ENCODE measurements around the gene MED29. TPM values are rescaled to one million over a fixed set of nuclear protein-coding genes. Genes with fewer than 3 reads are reported as not detected.
"Not testable (repeated sequence)": the region's sequence is repeated elsewhere in the genome, so short reads cannot be mapped to it uniquely, and the experiment has no call there.

The MED29 gene
- total RNA-seq, 2 experiments from 2014 or later = 32.3 to 34.5 TPM

DNA sequence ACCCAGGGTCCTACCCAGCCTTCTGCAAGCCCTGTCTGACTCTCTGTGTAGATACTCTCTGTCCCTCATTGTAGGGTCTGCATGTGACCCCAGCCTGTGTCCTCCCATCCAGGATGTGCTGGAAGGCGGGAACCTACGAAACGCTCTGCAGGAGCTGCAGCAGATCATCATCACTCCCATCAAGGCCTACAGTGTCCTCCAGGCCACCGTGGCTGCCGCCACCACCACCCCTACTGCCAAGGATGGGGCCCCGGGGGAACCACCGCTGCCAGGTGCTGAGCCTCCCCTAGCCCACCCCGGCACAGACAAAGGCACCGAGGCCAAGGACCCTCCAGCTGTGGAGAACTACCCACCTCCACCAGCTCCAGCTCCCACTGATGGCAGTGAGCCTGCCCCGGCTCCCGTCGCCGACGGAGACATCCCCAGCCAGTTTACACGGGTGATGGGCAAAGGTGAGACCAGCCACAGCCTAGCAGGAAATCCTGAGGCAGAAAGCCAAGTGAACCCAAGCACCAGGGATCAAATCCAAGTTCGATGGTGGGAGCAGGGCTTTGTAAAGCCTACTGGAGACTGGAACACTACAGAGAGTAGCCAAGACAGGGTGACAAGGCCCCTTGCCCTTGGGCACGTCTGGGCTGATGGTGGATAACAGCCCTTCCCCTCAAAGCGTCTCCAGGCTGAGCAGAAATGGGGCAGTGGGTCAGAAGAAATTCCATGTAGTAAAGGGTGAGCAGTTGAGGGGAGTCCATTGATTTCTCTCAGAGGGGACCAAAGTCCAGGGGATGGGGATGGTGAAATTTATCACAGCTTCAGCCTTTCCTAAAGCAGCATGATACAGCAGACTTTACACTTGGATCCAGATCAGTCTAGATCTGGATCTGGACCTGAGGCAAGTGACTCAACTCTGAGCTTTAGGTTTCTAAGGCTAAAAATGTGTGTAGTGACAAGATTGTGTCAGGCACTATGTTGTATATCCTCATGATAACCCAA, 13.5 kb upstream of the MED29 start:
- Mint-ChIP-seq H3K36me3 (ENCODE audit: low read depth) (peaks cover 49% of the 10 kb centered on the region), H3K27me3 (no peaks in the 10 kb centered on the region), H3K27ac (no peak overlapping the region), H3K9me3 (no peaks in the 10 kb centered on the region), H3K4me3 (no peak overlapping the region), H3K4me1 (no peaks in the 10 kb centered on the region)
- POLR2A ChIA-PET = interaction anchor here (0.7 kb wide), 1 partner anchor 24 kb away, joined by 3 read pairs; no protein-coding TSS in a partner anchor
- no peak for DNase-seq
- CTCF ChIA-PET = interaction anchor here (0.5 to 1.1 kb wide), 2 partner anchors 12 to 19 kb away, joined by 3 read pairs; no protein-coding TSS in a partner anchor

DNA sequence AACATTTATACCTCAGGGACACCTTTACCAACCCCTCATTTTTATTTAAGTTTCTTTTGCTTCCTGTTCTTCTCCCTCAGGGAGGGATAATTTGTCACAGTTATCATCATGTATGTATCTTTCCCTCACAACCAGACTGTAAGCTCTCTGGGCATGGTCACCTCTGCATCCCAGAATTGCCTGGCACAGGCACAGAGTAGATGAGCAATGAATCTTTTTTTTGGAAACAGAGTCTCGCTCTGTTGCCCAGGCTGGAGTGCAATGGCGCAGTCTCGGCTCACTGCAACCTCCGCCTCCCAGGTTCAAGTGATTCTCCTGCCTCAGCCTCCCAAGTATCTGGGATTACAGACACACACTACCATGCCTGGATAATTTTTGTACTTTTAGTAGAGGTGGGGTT, 11.8 kb upstream of the MED29 start:
- H3K4me3 Mint-ChIP-seq, H3K9me3 Mint-ChIP-seq, H3K27ac Mint-ChIP-seq, H3K27me3 Mint-ChIP-seq, CTCF ChIA-PET, DNase-seq, H3K4me1 Mint-ChIP-seq: not testable (repeated sequence)
- peaks cover 56% of the 10 kb centered on the region for H3K36me3 Mint-ChIP-seq (ENCODE audit: low read depth)
- POLR2A ChIA-PET = interaction anchor here (0.6 kb wide), 1 partner anchor 181 kb away, joined by 3 read pairs; no protein-coding TSS in a partner anchor

DNA sequence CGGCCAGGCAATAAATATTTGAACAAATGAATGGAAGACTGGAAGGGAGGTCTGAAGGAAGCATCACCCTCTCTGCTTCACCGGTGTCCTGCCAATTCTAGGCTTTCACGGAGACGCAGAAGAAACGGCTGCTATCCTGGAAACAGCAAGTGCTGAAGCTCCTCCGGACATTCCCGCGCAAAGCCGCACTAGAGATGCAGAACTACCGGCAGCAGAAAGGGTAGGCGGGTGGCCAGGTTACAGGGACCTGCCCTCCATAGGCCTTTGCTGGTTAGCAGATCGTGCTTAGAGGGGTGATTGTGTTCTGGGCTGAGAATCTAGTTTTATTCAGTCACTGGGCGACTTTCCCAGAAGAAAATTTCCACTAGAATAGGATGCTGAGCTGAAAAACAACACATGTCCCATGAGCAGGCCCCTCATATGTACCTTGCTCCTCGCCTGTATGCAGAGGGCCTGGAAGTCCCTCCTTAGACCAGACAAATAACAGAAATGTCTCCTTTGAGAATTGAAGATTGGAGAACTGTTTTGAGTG, 11.2 kb upstream of the MED29 start:
- ChIA-PET CTCF (no interaction called here), POLR2A (no interaction called here)
- H3K4me3 Mint-ChIP-seq = no peak overlapping the region
- DNase-seq = no peak
- H3K27ac Mint-ChIP-seq = no peak overlapping the region
- H3K4me1 Mint-ChIP-seq = no peaks in the 10 kb centered on the region
- no peaks in the 10 kb centered on the region for H3K27me3 Mint-ChIP-seq
- H3K9me3 Mint-ChIP-seq = no peaks in the 10 kb centered on the region
- H3K36me3 Mint-ChIP-seq (ENCODE audit: low read depth) = peaks cover 54% of the 10 kb centered on the region

DNA sequence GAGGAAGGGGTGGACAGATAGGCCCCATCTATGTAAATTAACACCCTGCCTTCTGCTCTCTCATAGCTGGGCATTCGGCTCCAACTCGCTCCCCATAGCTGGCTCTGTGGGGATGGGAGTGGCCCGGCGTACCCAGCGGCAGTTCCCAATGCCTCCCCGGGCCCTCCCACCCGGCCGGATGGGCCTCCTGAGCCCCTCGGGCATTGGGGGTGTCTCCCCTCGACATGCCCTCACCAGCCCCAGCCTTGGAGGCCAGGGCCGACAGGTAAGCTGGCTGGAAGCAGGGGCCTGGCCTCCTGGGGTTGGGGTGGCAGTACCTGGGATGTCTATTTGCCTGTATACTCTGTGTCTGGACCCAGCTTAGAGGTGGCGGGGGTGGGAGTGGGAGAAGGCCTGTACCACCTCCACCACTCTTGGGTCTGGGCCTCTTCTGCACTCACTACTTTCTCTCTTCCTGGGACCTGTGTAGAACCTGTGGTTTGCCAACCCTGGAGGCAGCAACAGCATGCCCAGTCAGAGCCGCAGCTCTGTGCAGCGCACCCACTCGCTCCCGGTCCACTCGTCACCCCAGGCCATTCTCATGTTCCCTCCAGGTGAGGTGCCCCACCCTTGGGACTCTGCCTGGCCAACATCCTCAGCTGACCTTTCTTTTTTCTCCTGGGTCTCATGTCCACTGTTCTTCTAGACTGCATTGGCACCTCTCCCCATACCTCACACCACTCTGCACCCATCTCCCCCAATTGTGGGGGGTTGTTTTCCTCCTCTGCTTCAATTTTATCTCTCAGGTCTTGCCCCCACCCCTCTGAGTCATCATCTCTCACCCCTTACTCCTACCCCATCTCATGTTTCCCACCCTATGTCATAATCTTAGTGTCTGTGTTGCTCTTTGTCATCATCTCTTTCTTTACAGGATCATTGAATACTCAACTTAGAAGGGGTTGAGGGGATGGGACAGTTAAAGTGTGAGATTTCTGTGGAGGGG, 10.4 kb upstream of the MED29 start:
- no peaks in the 10 kb centered on the region for H3K9me3 Mint-ChIP-seq
- no peaks in the 10 kb centered on the region for H3K4me1 Mint-ChIP-seq
- H3K27me3 Mint-ChIP-seq = no peaks in the 10 kb centered on the region
- peaks cover 55% of the 10 kb centered on the region for H3K36me3 Mint-ChIP-seq (ENCODE audit: low read depth)
- H3K27ac Mint-ChIP-seq = no peak overlapping the region
- DNase-seq = no peak
- POLR2A ChIA-PET = interaction anchor here (1.4 kb wide), 1 partner anchor 31 kb away, joined by 3 read pairs; the partner anchor contains the start of gene PLEKHG2
- no peak overlapping the region for H3K4me3 Mint-ChIP-seq
- CTCF ChIA-PET = no interaction called here

DNA sequence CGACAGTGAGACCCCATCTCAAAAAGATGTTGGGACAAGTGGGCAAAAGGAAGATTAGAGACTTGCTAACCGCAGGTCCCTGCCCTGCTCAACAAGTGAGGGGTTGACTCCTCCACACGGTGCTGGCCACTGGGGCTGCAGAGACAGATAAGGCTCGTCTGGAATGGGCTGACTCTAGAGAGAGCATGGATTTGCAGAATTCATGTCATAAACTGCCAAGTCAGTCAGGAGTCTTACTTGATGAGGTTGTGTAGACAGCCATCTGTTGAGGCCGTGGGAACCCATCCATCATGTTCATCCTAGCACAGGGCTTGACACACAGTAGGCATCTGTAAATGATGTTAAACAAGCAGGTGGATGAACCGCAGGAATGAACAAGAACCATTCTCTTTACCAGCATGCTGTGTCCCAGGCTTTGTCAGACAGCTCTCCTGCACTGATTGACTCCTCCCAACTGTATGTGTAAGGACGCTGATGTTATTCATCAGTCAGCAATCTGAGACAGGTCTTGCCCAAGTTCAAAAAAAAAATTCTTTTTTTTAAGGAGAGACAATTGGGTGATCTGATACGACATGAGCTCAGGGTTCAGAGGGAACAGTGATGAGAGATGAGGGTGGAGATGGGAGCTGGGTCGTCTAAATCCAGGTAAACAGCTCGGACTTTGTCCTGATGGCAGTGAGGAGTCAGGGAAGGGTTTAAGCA, 9.1 kb upstream of the MED29 start:
- Mint-ChIP-seq H3K4me1 (peaks cover 1% of the 10 kb centered on the region), H3K27me3 (no peaks in the 10 kb centered on the region), H3K36me3 (ENCODE audit: low read depth) (peaks cover 59% of the 10 kb centered on the region), H3K4me3 (no peak overlapping the region), H3K27ac (no peak overlapping the region), H3K9me3 (no peaks in the 10 kb centered on the region)
- ChIA-PET POLR2A (interaction anchor here (1.2 to 1.4 kb wide), 2 partner anchors 10 to 30 kb away, joined by 3 read pairs; partner anchors contain the start of gene PLEKHG2), CTCF (no interaction called here)
- DNase-seq = no peak

DNA sequence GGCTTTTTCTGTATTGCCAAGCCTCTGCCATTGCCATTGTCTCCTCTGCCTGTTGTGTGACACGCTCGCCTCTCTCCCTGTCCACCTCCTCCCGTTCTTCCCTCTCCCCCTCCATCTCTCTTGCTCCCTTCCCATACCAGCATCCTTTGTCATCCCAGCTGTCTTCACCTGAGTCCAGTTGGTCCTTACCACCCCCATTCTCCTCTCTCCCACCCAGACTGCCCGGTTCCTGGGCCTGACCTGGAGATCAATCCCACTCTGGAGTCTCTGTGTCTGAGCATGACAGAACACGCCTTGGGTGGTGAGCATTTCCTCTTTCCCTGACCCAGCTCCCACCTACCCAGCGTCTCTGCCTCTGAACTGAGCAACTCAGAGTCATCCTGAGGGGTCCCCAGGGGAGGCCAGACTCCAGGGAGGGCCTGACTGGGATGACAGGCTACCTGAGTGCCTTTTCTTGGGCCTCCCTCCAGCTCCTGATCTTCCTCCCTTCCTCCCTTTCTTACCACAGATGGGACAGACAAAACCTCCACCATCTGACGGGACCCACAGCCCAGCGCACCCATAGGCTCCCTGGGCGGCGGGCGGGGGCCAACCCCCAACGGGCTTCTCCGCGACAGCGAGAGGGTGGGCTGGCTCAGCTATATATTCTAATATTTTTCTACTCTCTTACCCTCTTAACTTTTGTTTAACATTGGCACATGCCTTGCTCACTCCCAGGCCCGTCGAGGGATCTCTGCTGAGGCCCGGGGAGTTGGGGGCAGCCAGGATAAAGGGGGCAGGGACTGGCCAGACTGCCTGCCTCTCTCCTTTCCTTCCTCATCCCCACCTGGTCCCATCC, 8.0 kb upstream of the MED29 start:
- H3K27ac Mint-ChIP-seq = no peak overlapping the region
- H3K4me3 Mint-ChIP-seq = no peak overlapping the region
- H3K36me3 Mint-ChIP-seq (ENCODE audit: low read depth) = peaks cover 52% of the 10 kb centered on the region
- no peak for DNase-seq
- ChIA-PET CTCF (no interaction called here), POLR2A (interaction anchor here (1.2 kb wide), 1 partner anchor 9 kb away, joined by 3 read pairs; no protein-coding TSS in a partner anchor)
- H3K9me3 Mint-ChIP-seq = no peaks in the 10 kb centered on the region
- no peaks in the 10 kb centered on the region for H3K27me3 Mint-ChIP-seq
- H3K4me1 Mint-ChIP-seq = peaks cover 2% of the 10 kb centered on the region

DNA sequence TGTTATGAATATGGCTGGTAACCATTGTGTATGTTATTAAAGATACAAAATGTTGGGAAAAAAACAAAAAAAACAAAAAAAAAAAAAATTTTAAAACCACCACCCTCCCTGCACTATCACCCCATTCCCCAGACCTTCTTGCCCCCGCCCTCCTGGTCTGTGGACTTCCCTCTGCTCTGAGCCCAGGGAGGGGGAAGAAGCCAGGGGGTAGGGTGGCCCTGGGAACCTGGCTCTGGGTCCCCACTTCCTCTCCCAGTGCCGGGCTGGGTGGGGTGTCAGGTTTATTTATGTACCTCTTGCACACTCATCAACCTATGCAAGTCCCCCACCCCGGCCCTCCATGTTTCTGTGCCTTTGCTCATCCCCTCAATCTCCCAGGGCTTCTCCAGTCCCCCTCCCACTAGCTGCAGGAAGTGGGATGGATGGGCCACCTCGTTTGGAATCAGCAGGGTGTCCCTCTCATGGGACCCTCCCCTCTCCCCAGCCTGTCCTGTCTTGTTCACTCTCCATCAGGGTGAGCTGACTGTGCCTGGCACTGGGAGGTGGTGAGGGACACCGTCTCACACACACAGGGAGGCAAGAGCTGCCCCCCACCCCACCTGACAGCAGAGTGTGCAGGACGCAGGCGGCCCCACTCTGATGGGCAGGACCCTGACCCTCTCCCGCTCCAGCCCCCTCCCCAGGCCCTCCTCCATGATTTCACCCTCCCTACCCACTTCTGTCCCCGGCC, 6.2 kb upstream of the MED29 start:
- no peak overlapping the region for H3K4me3 Mint-ChIP-seq
- peaks cover 56% of the 10 kb centered on the region for H3K36me3 Mint-ChIP-seq (ENCODE audit: low read depth)
- H3K27me3 Mint-ChIP-seq = no peaks in the 10 kb centered on the region
- DNase-seq = no peak
- POLR2A ChIA-PET = no interaction called here
- H3K9me3 Mint-ChIP-seq = no peaks in the 10 kb centered on the region
- CTCF ChIA-PET = no interaction called here
- peak overlapping the region; percentile 34 for H3K27ac Mint-ChIP-seq
- H3K4me1 Mint-ChIP-seq = peaks cover 16% of the 10 kb centered on the region

DNA sequence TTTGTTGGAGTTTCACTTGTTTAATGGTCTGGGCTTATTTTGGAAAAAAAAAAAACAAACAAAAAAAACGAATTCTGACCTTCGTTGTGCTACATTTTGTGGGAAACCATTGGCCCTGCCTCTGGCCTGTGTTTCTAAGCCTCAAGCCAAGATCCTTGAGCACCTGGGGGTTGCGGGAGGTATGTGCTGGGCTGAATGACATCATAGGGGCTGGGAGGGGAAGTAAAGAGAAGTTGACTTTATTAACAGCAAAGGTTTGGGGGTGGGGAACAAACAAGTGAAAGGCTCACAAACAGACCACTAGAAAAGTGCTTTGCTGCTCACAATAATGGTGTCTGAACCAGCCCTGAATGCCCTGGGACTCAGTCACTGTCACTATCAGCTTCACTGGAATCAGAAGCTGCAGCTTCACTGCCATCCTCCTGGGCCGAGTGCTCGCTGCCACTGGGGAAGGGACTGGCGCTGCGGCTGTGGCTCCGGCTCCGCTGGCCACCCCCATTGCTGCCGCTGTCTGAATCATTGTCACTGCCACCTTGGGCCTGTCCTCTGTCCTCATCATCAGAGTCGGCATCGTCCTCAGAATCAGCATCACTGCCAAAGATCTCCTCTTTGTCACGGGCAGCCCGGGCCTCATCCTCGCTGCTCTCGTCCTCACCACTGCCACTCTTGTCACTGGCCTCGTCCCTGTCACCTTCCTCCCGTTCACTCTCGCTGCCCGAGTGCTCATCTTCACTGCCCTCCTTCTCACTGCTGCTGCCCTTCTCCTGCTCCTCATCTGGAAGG, 5.4 kb upstream of the MED29 start:
- no peak overlapping the region for H3K4me3 Mint-ChIP-seq
- peaks cover 21% of the 10 kb centered on the region for H3K4me1 Mint-ChIP-seq
- POLR2A ChIA-PET = no interaction called here
- CTCF ChIA-PET = no interaction called here
- H3K27ac Mint-ChIP-seq = peak overlapping the region; percentile 61
- no peaks in the 10 kb centered on the region for H3K9me3 Mint-ChIP-seq
- no peaks in the 10 kb centered on the region for H3K27me3 Mint-ChIP-seq
- no peak for DNase-seq
- H3K36me3 Mint-ChIP-seq (ENCODE audit: low read depth) = peaks cover 55% of the 10 kb centered on the region

DNA sequence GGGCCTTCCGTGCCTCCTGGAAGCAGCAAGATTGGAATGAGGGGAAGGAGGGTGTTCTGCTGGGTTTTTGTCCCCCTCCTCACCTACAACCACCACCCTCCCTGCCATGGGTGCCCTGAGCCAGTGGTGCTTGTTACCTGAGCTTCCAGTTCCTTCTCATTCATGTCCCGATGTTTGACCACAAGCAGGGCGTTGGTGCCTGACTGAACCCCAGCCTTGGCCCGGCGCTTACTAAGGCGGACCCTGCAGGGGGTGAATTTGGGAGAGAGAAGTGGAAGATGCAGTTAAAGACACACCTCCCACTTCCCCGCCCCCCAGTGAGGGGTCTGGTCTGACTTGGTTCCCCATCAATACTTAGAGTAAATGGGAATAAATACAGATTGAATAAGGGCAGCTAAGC, 4.6 kb upstream of the MED29 start:
- no peak overlapping the region for H3K4me3 Mint-ChIP-seq
- CTCF ChIA-PET = no interaction called here
- POLR2A ChIA-PET = no interaction called here
- DNase-seq = no peak
- no peaks in the 10 kb centered on the region for H3K9me3 Mint-ChIP-seq
- H3K36me3 Mint-ChIP-seq (ENCODE audit: low read depth) = peaks cover 52% of the 10 kb centered on the region
- H3K27ac Mint-ChIP-seq = no peak overlapping the region
- H3K27me3 Mint-ChIP-seq = no peaks in the 10 kb centered on the region
- H3K4me1 Mint-ChIP-seq = peaks cover 27% of the 10 kb centered on the region

DNA sequence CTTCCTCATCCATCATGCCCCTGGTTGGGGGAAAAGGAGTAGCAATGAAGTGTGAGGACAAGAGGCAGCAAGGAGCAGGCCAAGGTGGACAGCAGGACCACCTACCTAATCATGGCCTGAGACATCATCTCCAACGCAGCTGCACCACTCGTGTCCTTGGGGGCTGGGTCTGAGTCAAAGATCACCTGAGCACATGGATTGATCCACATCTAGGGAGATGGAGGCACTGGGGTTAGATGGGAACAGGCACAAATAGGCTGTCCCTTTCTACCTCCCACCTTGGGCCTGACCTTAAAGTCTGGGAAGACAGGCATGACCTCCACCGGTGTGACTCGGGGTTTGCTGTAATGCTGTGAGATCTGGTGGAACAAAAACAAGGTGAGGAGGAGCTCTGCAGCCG, 2.5 kb upstream of the MED29 start:
- ChIA-PET POLR2A (interaction anchor here (1.0 to 3.4 kb wide), 3 partner anchors 9 to 54 kb away, joined by 3 to 27 read pairs (median 3); partner anchors contain the start of gene GMFG), CTCF (no interaction called here)
- no peaks in the 10 kb centered on the region for H3K27me3 Mint-ChIP-seq
- no peak overlapping the region for H3K4me3 Mint-ChIP-seq
- no peak for DNase-seq
- no peaks in the 10 kb centered on the region for H3K9me3 Mint-ChIP-seq
- peak overlapping the region; percentile 41 for H3K27ac Mint-ChIP-seq
- H3K4me1 Mint-ChIP-seq = peaks cover 39% of the 10 kb centered on the region
- H3K36me3 Mint-ChIP-seq (ENCODE audit: low read depth) = peaks cover 46% of the 10 kb centered on the region

Data from activated CD4-positive, alpha-beta memory T cell treated with anti-CD3 and anti-CD28 coated beads, Interleukin-2, amount 10 ng/mL, durations not matched to agents 7 days and 5 days (primary cell).